Caco-2 (cell line): ENCODE results near the gene RAB11FIP5. TPM values are rescaled to one million over a fixed set of nuclear protein-coding genes. Genes with fewer than 3 reads are reported as not detected.
A peak's percentile ranks its signal among the peaks of the same experiment; 100 is the strongest.

Source experiments
- BruUV-seq: library from RNA; stranded (reverse); fragments of 400-500 nt; replicated peaks from 2 replicates; lab custom pipeline; 2021; lab: Mats Ljungman, UMichigan
- CTCF ChIA-PET: fragments of 300-600 bp; sonication (Branson Sonifier 250); formaldehyde crosslinking; loops from one replicate; lab custom pipeline; 2022; ENCODE audit warnings: antibody characterized with exemption; lab: Charles Lee
- POLR2A ChIA-PET: fragments of 300-600 bp; sonication (Branson Sonifier 250); formaldehyde crosslinking; loops from one replicate; lab custom pipeline; 2022; ENCODE audit warnings: antibody characterized with exemption; lab: Charles Lee
- DNase-seq, 2 experiments: peaks; one replicate each; pipeline versions ENCODE4 v3.0.0 to v3.0.0-alpha.2; 2020 to 2022
- H3K27me3 ChIP-seq: replicated peaks from 2 replicates; pipeline ENCODE4 v1.6.0; 2011; ENCODE audit warnings: low read length; ENCODE audit not compliant: control insufficient read depth, insufficient read depth
- H3K36me3 ChIP-seq: 2 replicates; pipeline ENCODE4 v1.5.1; 2011; ENCODE audit warnings: low read length; ENCODE audit not compliant: control insufficient read depth, insufficient read depth
- H3K4me1 ChIP-seq: fragments of 250-450 bp; sonication (Bioruptor Pico); 2 replicates; pipeline ENCODE4 v1.5.1; 2020; ENCODE audit warnings: mild to moderate bottlenecking
- H3K4me3 ChIP-seq: 2 replicates; pipeline ENCODE4 v1.5.1; 2011; ENCODE audit warnings: low read depth, mild to moderate bottlenecking, control low read depth, low read length
- H3K9me3 ChIP-seq: fragments of 250-450 bp; sonication (Bioruptor Pico); 2 replicates; pipeline ENCODE4 v1.5.1; 2020; ENCODE audit warnings: mild to moderate bottlenecking, moderate library complexity
- H3K27ac Mint-ChIP-seq: one replicate; pipeline ENCODE4 v1.8.0; 2022; ENCODE audit warnings: mixed read lengths; ENCODE audit not compliant: unreplicated experiment
- H3K27me3 Mint-ChIP-seq: one replicate; pipeline ENCODE4 v1.8.0; 2022; ENCODE audit warnings: mixed read lengths; ENCODE audit not compliant: insufficient read depth, unreplicated experiment
- H3K36me3 Mint-ChIP-seq: one replicate; pipeline ENCODE4 v1.8.0; 2022; ENCODE audit warnings: mild to moderate bottlenecking, mixed read lengths; ENCODE audit not compliant: insufficient read depth, unreplicated experiment
- H3K4me1 Mint-ChIP-seq: one replicate; pipeline ENCODE4 v1.8.0; 2022; ENCODE audit warnings: low read depth, mixed read lengths; ENCODE audit not compliant: unreplicated experiment
- H3K4me3 Mint-ChIP-seq: one replicate; pipeline ENCODE4 v1.8.0; 2022; ENCODE audit warnings: mild to moderate bottlenecking, moderate library complexity, mixed read lengths; ENCODE audit not compliant: unreplicated experiment
- H3K9me3 Mint-ChIP-seq: one replicate; pipeline ENCODE4 v1.8.0; 2022; ENCODE audit warnings: mixed read lengths; ENCODE audit not compliant: unreplicated experiment
- CTCF ChIP-seq, 2 experiments: fragments of 200-600 bp in 1 of 2; IDR thresholded peaks; 1 replicate in 1 of 2; 2 replicates in 1 of 2; pipeline versions ENCODE4 v1.5.1 to v1.8.0; 2011 to 2022; ENCODE audit warnings: antibody characterized with exemption in 1 of 2, control low read depth in 1 of 2, inconsistent platforms in 1 of 2, low read depth in 1 of 2, low read length in 1 of 2, mild to moderate bottlenecking in 1 of 2, moderate library complexity in 1 of 2; ENCODE audit not compliant: insufficient read depth in 1 of 2, severe bottlenecking in 1 of 2, unreplicated experiment in 1 of 2
- intact Hi-C: fragments of 100-400 bp; cut with micrococcal nuclease; formaldehyde crosslinking; loops from one replicate; pipeline ENCODE4 v1.10.0; 2022; ENCODE audit not compliant: unreplicated experiment
- total RNA-seq: library from RNA; stranded (reverse); gene quantifications from 2 replicates; pipeline ENCODE4 v1.2.3, GENCODE V29; 2022

RAB11FIP5 gene
- total RNA-seq, 1 experiment from 2014 or later, result 17.3 TPM

GRCh38 chr2:73074110-73075069 lies 38.4 kb downstream of the RAB11FIP5 start:
- BruUV-seq, result no TSS peak
- Mint-ChIP-seq H3K27ac (no peak overlapping the region), H3K4me1 (peaks cover 8% of the 10 kb centered on the region), H3K4me3 (no peak overlapping the region), H3K9me3 (no peaks in the 10 kb centered on the region), H3K36me3 (peaks cover 22% of the 10 kb centered on the region), H3K27me3 (no peaks in the 10 kb centered on the region)
- intact Hi-C loops, result loop anchor here (5.0 kb wide), 2 partner anchors 88 to 103 kb away; no protein-coding TSS in a partner anchor
- no peak for TF ChIP-seq CTCF (IDR thresholded peaks at IDR 0.05; ENCODE audit: insufficient read depth in 1 of 2, low read depth in 1 of 2, low read length in 1 of 2, severe bottlenecking in 1 of 2, unreplicated experiment in 1 of 2)
- Histone ChIP-seq H3K9me3 (no peaks in the 10 kb centered on the region), H3K4me3 (no peak overlapping the region), H3K4me1 (0 out of 2 replicates have a peak, but pooled peaks cover 2% of the 10 kb centered on the region), H3K27me3 (no peaks in the 10 kb centered on the region), H3K36me3 (no peaks in the 10 kb centered on the region)
- ChIA-PET POLR2A (no interaction called here), CTCF (interaction anchor here (1.4 kb wide), 1 partner anchor 12 kb away, joined by 3 read pairs; no protein-coding TSS in a partner anchor)
- DNase-seq, result no peak

- Histone ChIP-seq H3K9me3 (no peaks in the 10 kb centered on the region), H3K36me3 (no peaks in the 10 kb centered on the region), H3K4me1 (0 out of 2 replicates have a peak, but pooled peaks cover 6% of the 10 kb centered on the region), H3K4me3 (no peak overlapping the region), H3K27me3 (no peaks in the 10 kb centered on the region)
- Mint-ChIP-seq H3K27ac (peak overlapping the region; percentile 91), H3K9me3 (no peaks in the 10 kb centered on the region), H3K27me3 (no peaks in the 10 kb centered on the region), H3K4me3 (peak overlapping the region; percentile 78), H3K4me1 (peaks cover 18% of the 10 kb centered on the region), H3K36me3 (peaks cover 22% of the 10 kb centered on the region)
- DNase-seq, result no peak
- intact Hi-C loops, result loop anchor here (5.0 kb wide), 2 partner anchors 90 to 105 kb away; no protein-coding TSS in a partner anchor
- no peak for TF ChIP-seq CTCF (IDR thresholded peaks at IDR 0.05; ENCODE audit: insufficient read depth in 1 of 2, low read depth in 1 of 2, low read length in 1 of 2, severe bottlenecking in 1 of 2, unreplicated experiment in 1 of 2)
- BruUV-seq, result no TSS peak
- ChIA-PET CTCF (no interaction called here), POLR2A (no interaction called here)
These were observed 40.3 kb downstream of the RAB11FIP5 start for GRCh38 chr2:73072416-73072815.

GRCh38 chr2:73072129-73072395 lies 40.7 kb downstream of the RAB11FIP5 start:
- Mint-ChIP-seq H3K4me1 (peaks cover 18% of the 10 kb centered on the region), H3K4me3 (peak overlapping the region; percentile 78), H3K36me3 (peaks cover 22% of the 10 kb centered on the region), H3K9me3 (no peaks in the 10 kb centered on the region), H3K27me3 (no peaks in the 10 kb centered on the region), H3K27ac (peak overlapping the region; percentile 91)
- Histone ChIP-seq H3K9me3 (no peaks in the 10 kb centered on the region), H3K4me1 (0 out of 2 replicates have a peak, but pooled peaks cover 6% of the 10 kb centered on the region), H3K27me3 (no peaks in the 10 kb centered on the region), H3K36me3 (no peaks in the 10 kb centered on the region), H3K4me3 (peak overlapping the region; percentile 94)
- intact Hi-C loops, result loop anchor here (5.0 kb wide), 2 partner anchors 90 to 105 kb away; no protein-coding TSS in a partner anchor
- no peak for DNase-seq
- BruUV-seq, result no TSS peak
- no peak for TF ChIP-seq CTCF (IDR thresholded peaks at IDR 0.05; ENCODE audit: insufficient read depth in 1 of 2, low read depth in 1 of 2, low read length in 1 of 2, severe bottlenecking in 1 of 2, unreplicated experiment in 1 of 2)
- POLR2A ChIA-PET, result interaction anchor here (1.1 kb wide), 1 partner anchor 189 kb away, joined by 3 read pairs; no protein-coding TSS in a partner anchor
- CTCF ChIA-PET, result no interaction called here
